ENCODE results near the gene MFN2.

MFN2 gene

GRCh38 chr1:11946647-11947046 is 33.6 kb upstream of the MFN2 start:
- no peaks in the 10 kb centered on the region for H3K4me1 ChIP-seq (ENCODE audit: insufficient read depth, low read length, severe bottlenecking)
- peaks cover 69% of the 10 kb centered on the region for H3K36me3 ChIP-seq (ENCODE audit: insufficient read depth, low read length)
- no peaks in the 10 kb centered on the region for H3K27me3 ChIP-seq (ENCODE audit: insufficient read depth, low read length)
- no peaks in the 10 kb centered on the region for H3K79me2 ChIP-seq (ENCODE audit: insufficient read depth, low read length)
- peaks cover 6% of the 10 kb centered on the region; the same call in 1 of the 2 replicates for H3K9me3 ChIP-seq (ENCODE audit: low read length)
- H3K4me2 ChIP-seq (ENCODE audit: low read length), result no peak overlapping the region
- no peaks in the 10 kb centered on the region for H3F3A ChIP-seq (ENCODE audit: insufficient read depth, low read length)
- H4K20me1 ChIP-seq (ENCODE audit: insufficient read depth, low read length), result no peaks in the 10 kb centered on the region
- H2AFZ ChIP-seq (ENCODE audit: low read length), result no peak overlapping the region
- no peak overlapping the region for H3K9ac ChIP-seq (ENCODE audit: low read length)
- H3K4me3 ChIP-seq (ENCODE audit: low read depth, low read length, poor library complexity, severe bottlenecking), result no peak overlapping the region
- H3K27ac ChIP-seq (ENCODE audit: low read depth, low read length, poor library complexity, severe bottlenecking), result no peak overlapping the region
- TF ChIP-seq EZH2 (IDR thresholded peaks at IDR 0.05; ENCODE audit: borderline replicate concordance, low read length) (no peak), CTCF (IDR thresholded peaks at IDR 0.05; ENCODE audit: low read length) (no peak)
- H3K9me2 ChIP-seq (ENCODE audit: low read depth, low read length), result no peaks in the 10 kb centered on the region

- H3K9me2 ChIP-seq (ENCODE audit: low read depth, low read length), result no peaks in the 10 kb centered on the region
- H3K4me1 ChIP-seq (ENCODE audit: insufficient read depth, low read length, severe bottlenecking), result no peaks in the 10 kb centered on the region
- peaks cover 69% of the 10 kb centered on the region for H3K36me3 ChIP-seq (ENCODE audit: insufficient read depth, low read length)
- H4K20me1 ChIP-seq (ENCODE audit: insufficient read depth, low read length), result no peaks in the 10 kb centered on the region
- peaks cover 6% of the 10 kb centered on the region; the same call in 1 of the 2 replicates for H3K9me3 ChIP-seq (ENCODE audit: low read length)
- no peak overlapping the region for H3K4me3 ChIP-seq (ENCODE audit: low read depth, low read length, poor library complexity, severe bottlenecking)
- TF ChIP-seq CTCF (IDR thresholded peaks at IDR 0.05; ENCODE audit: low read length) (no peak), EZH2 (IDR thresholded peaks at IDR 0.05; ENCODE audit: borderline replicate concordance, low read length) (no peak)
- no peaks in the 10 kb centered on the region for H3F3A ChIP-seq (ENCODE audit: insufficient read depth, low read length)
- no peak overlapping the region for H3K9ac ChIP-seq (ENCODE audit: low read length)
- H3K27ac ChIP-seq (ENCODE audit: low read depth, low read length, poor library complexity, severe bottlenecking), result no peak overlapping the region
- no peaks in the 10 kb centered on the region for H3K79me2 ChIP-seq (ENCODE audit: insufficient read depth, low read length)
- H2AFZ ChIP-seq (ENCODE audit: low read length), result no peak overlapping the region
- H3K27me3 ChIP-seq (ENCODE audit: insufficient read depth, low read length), result no peaks in the 10 kb centered on the region
- no peak overlapping the region for H3K4me2 ChIP-seq (ENCODE audit: low read length)
These were observed 31.3 kb upstream of the MFN2 start for GRCh38 chr1:11948822-11949458.

GRCh38 chr1:11951901-11952300 is 28.3 kb upstream of the MFN2 start:
- no peak overlapping the region for H3K4me2 ChIP-seq (ENCODE audit: low read length)
- no peaks in the 10 kb centered on the region for H3F3A ChIP-seq (ENCODE audit: insufficient read depth, low read length)
- no peak overlapping the region for H3K4me3 ChIP-seq (ENCODE audit: low read depth, low read length, poor library complexity, severe bottlenecking)
- H3K4me1 ChIP-seq (ENCODE audit: insufficient read depth, low read length, severe bottlenecking), result no peaks in the 10 kb centered on the region
- H2AFZ ChIP-seq (ENCODE audit: low read length), result no peak overlapping the region
- no peaks in the 10 kb centered on the region for H4K20me1 ChIP-seq (ENCODE audit: insufficient read depth, low read length)
- H3K9me2 ChIP-seq (ENCODE audit: low read depth, low read length), result no peaks in the 10 kb centered on the region
- H3K79me2 ChIP-seq (ENCODE audit: insufficient read depth, low read length), result no peaks in the 10 kb centered on the region
- H3K9me3 ChIP-seq (ENCODE audit: low read length), result 0 out of 2 replicates have a peak, but pooled peaks cover 3% of the 10 kb centered on the region
- TF ChIP-seq EZH2 (IDR thresholded peaks at IDR 0.05; ENCODE audit: borderline replicate concordance, low read length) (no peak), CTCF (IDR thresholded peaks at IDR 0.05; ENCODE audit: low read length) (no peak)
- H3K9ac ChIP-seq (ENCODE audit: low read length), result no peak overlapping the region
- no peak overlapping the region for H3K27ac ChIP-seq (ENCODE audit: low read depth, low read length, poor library complexity, severe bottlenecking)
- H3K27me3 ChIP-seq (ENCODE audit: insufficient read depth, low read length), result no peaks in the 10 kb centered on the region
- H3K36me3 ChIP-seq (ENCODE audit: insufficient read depth, low read length), result peaks cover 57% of the 10 kb centered on the region

Data from OCI-LY1 (cell line).